Measurements from ENCODE around the gene SMG9. TPM values are rescaled to one million over a fixed set of nuclear protein-coding genes. Genes with fewer than 3 reads are reported as not detected.
"Not testable (repeated sequence)": the region's sequence is repeated elsewhere in the genome, so short reads cannot be mapped to it uniquely, and the experiment has no call there.

SMG9 gene
- total RNA-seq, 6 experiments from 2014 or later = 29.8 to 39.4 (median 32.0) TPM

- Mint-ChIP-seq H3K9me3 (no peaks in the 10 kb centered on the region), H3K36me3 (ENCODE audit: low read depth) (no peaks in the 10 kb centered on the region), H3K4me1 (ENCODE audit: low read depth) (peaks cover 61% of the 10 kb centered on the region), H3K27me3 (ENCODE audit: insufficient read depth) (no peaks in the 10 kb centered on the region), H3K27ac (no peak overlapping the region), H3K4me3 (no peak overlapping the region)
- DNase-seq = no peak
- no peak for TF ChIP-seq CTCF (IDR thresholded peaks at IDR 0.05)
Measured at GRCh38 chr19:43779147-43779819, 24.5 kb upstream of the SMG9 start.

- H3K4me3 Mint-ChIP-seq = no peak overlapping the region
- no peak for TF ChIP-seq CTCF (IDR thresholded peaks at IDR 0.05)
- H3K27me3 Mint-ChIP-seq (ENCODE audit: insufficient read depth) = peaks cover 1% of the 10 kb centered on the region; the same call in 1 of the 2 replicates
- H3K9me3 Mint-ChIP-seq = no peaks in the 10 kb centered on the region
- H3K27ac Mint-ChIP-seq = no peak overlapping the region
- no peak for DNase-seq
- H3K4me1 Mint-ChIP-seq (ENCODE audit: low read depth) = peaks cover 55% of the 10 kb centered on the region
- H3K36me3 Mint-ChIP-seq (ENCODE audit: low read depth) = no peaks in the 10 kb centered on the region
Measured at GRCh38 chr19:43778651-43779050, 23.9 kb upstream of the SMG9 start.

GRCh38 chr19:43777163-43777695 lies 22.5 kb upstream of the SMG9 start:
- no peak for DNase-seq
- Mint-ChIP-seq H3K36me3 (ENCODE audit: low read depth) (no peaks in the 10 kb centered on the region), H3K4me1 (ENCODE audit: low read depth) (peaks cover 45% of the 10 kb centered on the region), H3K4me3 (no peak overlapping the region), H3K27ac (0 out of 2 replicates have a peak overlapping the region, but pooled peaks have one; percentile 36), H3K9me3 (no peaks in the 10 kb centered on the region), H3K27me3 (ENCODE audit: insufficient read depth) (peaks cover 2% of the 10 kb centered on the region)
- no peak for TF ChIP-seq CTCF (IDR thresholded peaks at IDR 0.05)

- TF ChIP-seq CTCF (IDR thresholded peaks at IDR 0.05) = no peak
- H3K4me1 Mint-ChIP-seq (ENCODE audit: low read depth) = peaks cover 37% of the 10 kb centered on the region
- H3K27me3 Mint-ChIP-seq (ENCODE audit: insufficient read depth) = peaks cover 3% of the 10 kb centered on the region
- H3K4me3 Mint-ChIP-seq = no peak overlapping the region
- H3K27ac Mint-ChIP-seq = no peak overlapping the region
- no peak for DNase-seq
- no peaks in the 10 kb centered on the region for H3K36me3 Mint-ChIP-seq (ENCODE audit: low read depth)
- no peaks in the 10 kb centered on the region for H3K9me3 Mint-ChIP-seq
Measured at GRCh38 chr19:43776286-43776685, 21.5 kb upstream of the SMG9 start.

GRCh38 chr19:43775299-43775890 lies 20.6 kb upstream of the SMG9 start:
- no peak for TF ChIP-seq CTCF (IDR thresholded peaks at IDR 0.05)
- Mint-ChIP-seq H3K9me3 (no peaks in the 10 kb centered on the region), H3K27ac (no peak overlapping the region), H3K4me3 (no peak overlapping the region), H3K36me3 (ENCODE audit: low read depth) (no peaks in the 10 kb centered on the region), H3K4me1 (ENCODE audit: low read depth) (peaks cover 31% of the 10 kb centered on the region), H3K27me3 (ENCODE audit: insufficient read depth) (peaks cover 4% of the 10 kb centered on the region)
- DNase-seq = no peak

- H3K27ac Mint-ChIP-seq; H3K9me3 Mint-ChIP-seq; DNase-seq; H3K27me3 Mint-ChIP-seq (ENCODE audit: insufficient read depth); H3K36me3 Mint-ChIP-seq (ENCODE audit: low read depth): not testable (repeated sequence)
- Mint-ChIP-seq H3K4me3 (peak overlapping the region; percentile 57), H3K4me1 (ENCODE audit: low read depth) (peaks cover 30% of the 10 kb centered on the region)
Measured at GRCh38 chr19:43774940-43775258, 20.1 kb upstream of the SMG9 start.

Measured in HFFc6 (cell line).